ENCODE results near the gene IQCE. TPM values are rescaled to one million over a fixed set of nuclear protein-coding genes. Genes with fewer than 3 reads are reported as not detected.
"Not testable (repeated sequence)": the region's sequence is repeated elsewhere in the genome, so short reads cannot be mapped to it uniquely, and the experiment has no call there.

IQCE gene
- total RNA-seq, 2 experiments from 2014 or later, result 6.6 to 9.4 TPM

DNA sequence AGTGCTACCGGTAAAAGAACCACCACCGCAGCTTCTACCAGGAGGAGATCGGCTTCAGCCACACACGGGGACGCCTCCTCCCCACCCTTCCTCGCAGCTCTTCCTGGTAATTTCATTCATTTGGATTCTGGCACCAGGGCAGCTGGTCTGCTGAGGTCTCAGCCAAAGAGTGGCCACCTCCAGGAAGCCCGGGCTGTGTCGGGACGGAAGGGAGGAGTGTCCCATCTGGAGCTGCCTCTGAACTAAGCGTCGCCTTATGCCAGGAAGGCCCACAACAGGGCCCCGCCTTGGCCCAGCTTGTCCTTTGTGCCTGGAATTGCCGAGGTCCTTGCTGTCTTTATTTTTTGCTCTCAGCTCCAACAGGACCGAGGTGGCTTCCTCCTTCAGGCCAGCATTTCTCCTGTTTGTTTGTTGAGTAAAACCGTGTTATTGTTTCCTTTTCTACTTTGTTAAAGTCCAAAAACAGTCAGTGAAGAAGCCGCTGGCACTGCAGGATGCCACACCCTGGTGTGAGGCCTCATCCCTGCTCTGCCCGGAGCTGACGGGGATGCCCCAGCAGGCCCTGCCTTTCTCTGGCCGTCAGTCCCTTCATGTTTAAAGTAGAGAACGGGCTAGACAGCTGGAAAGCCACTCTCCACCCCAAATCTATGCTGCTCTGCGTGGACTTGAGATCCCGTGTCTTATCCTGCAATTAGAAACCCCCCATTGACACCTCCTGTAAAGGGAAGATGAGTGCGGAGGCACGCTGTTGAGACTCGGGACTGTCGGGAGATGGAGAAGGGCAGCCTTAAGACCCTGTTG is 48.5 kb downstream of the IQCE start:
- no peaks in the 10 kb centered on the region for H3K27me3 Mint-ChIP-seq (ENCODE audit: low read depth)
- H3K9me3 Mint-ChIP-seq, result no peaks in the 10 kb centered on the region
- DNase-seq, result no peak
- H3K36me3 Mint-ChIP-seq (ENCODE audit: low read depth), result no peaks in the 10 kb centered on the region
- H3K4me3 Mint-ChIP-seq, result no peak overlapping the region
- H3K27ac Mint-ChIP-seq, result no peak overlapping the region
- CTCF ChIA-PET, result no interaction called here
- intact Hi-C loops (cut with micrococcal nuclease), result loop anchor here (5.0 kb wide), 1 partner anchor 80 kb away; the partner anchor contains the start of gene AMZ1
- H3K4me1 Mint-ChIP-seq (ENCODE audit: low read depth), result peaks cover 7% of the 10 kb centered on the region

DNA sequence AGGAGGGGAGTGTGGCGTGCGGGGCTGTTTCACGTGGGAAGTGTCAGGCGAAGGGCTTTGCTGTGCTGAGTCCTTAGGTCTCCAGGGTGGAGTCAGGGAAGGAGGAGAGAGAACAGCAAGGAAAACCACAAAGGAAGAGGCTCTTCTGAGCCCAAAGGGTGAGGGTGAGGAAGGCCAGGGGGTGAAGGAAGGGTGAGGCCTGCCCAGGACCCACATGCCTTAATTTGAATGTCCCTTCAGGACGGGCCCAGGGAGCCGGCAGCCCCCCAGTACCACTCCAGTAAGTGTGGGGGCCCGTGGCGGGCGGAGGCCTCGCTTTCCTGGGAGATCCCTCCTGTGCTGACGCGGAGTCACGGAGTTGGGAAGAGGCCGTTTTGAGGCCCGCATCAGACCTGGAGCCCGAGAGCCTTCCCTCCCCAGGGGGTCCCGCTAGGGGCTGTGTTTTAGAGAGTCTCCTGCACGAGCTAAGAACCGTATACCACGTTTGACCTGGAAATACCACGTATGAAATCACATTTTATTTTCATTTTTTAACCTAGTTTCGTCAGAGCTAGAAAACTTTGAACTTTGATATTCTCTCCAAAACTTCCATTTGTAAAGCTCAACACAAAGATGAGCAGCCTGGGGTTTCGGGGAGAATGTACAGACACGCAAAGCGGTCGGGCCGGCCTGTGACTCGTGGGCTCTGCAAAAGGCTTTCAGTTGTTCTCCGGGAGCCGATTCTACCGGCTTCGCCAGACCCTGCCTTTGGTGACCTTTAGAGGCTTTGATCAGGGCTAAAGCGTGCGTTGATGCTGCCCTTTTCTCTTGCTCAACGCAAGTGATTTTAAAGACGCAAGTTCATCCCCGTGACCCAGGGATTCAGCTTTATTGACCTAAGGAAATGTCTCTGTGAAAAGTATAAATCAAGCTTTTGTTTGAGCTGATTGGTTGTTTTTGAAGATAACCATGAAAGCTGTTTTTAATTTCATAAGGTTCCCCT is 49.4 kb downstream of the IQCE start:
- CTCF ChIA-PET, result interaction anchor here (0.5 to 1.6 kb wide), 13 partner anchors 9 to 585 kb away, joined by 3 to 5 read pairs (median 3); no protein-coding TSS in a partner anchor
- Mint-ChIP-seq H3K27ac (no peak overlapping the region), H3K9me3 (no peaks in the 10 kb centered on the region), H3K4me3 (no peak overlapping the region), H3K27me3 (ENCODE audit: low read depth) (no peaks in the 10 kb centered on the region), H3K4me1 (ENCODE audit: low read depth) (peaks cover 7% of the 10 kb centered on the region), H3K36me3 (ENCODE audit: low read depth) (no peaks in the 10 kb centered on the region)
- DNase-seq, result no peak
- intact Hi-C loops (cut with micrococcal nuclease), result loop anchor here (5.0 kb wide), 1 partner anchor 79 kb away; the partner anchor contains the start of gene AMZ1

GRCh38 chr7:2608921-2609411 is 50.2 kb downstream of the IQCE start:
- intact Hi-C loops (cut with micrococcal nuclease), result loop anchor here (5.0 kb wide), 1 partner anchor 78 kb away; the partner anchor contains the start of gene AMZ1
- Mint-ChIP-seq H3K4me3 (no peak overlapping the region), H3K27ac (no peak overlapping the region), H3K9me3 (no peaks in the 10 kb centered on the region), H3K27me3 (ENCODE audit: low read depth) (no peaks in the 10 kb centered on the region), H3K36me3 (ENCODE audit: low read depth) (no peaks in the 10 kb centered on the region), H3K4me1 (ENCODE audit: low read depth) (peaks cover 7% of the 10 kb centered on the region)
- peak; percentile 54 for DNase-seq
- CTCF ChIA-PET, result interaction anchor here (0.5 to 1.6 kb wide), 16 partner anchors 8 to 1237 kb away, joined by 3 to 5 read pairs (median 4); no protein-coding TSS in a partner anchor

GRCh38 chr7:2609646-2610045 is 50.9 kb downstream of the IQCE start:
- H3K36me3 Mint-ChIP-seq (ENCODE audit: low read depth); H3K27ac Mint-ChIP-seq; H3K27me3 Mint-ChIP-seq (ENCODE audit: low read depth); DNase-seq; H3K4me1 Mint-ChIP-seq (ENCODE audit: low read depth); H3K9me3 Mint-ChIP-seq; H3K4me3 Mint-ChIP-seq: not testable (repeated sequence)
- intact Hi-C loops (cut with micrococcal nuclease), result loop anchor here (5.0 kb wide), 1 partner anchor 78 kb away; the partner anchor contains the start of gene AMZ1
- CTCF ChIA-PET, result interaction anchor here (0.6 kb wide), 3 partner anchors 10 to 1237 kb away, joined by 3 to 5 read pairs (median 4); no protein-coding TSS in a partner anchor

- H3K9me3 Mint-ChIP-seq, result no peaks in the 10 kb centered on the region
- intact Hi-C loops (cut with micrococcal nuclease), result no loop called here
- H3K4me1 Mint-ChIP-seq (ENCODE audit: low read depth), result peaks cover 7% of the 10 kb centered on the region
- H3K4me3 Mint-ChIP-seq, result no peak overlapping the region
- no peak overlapping the region for H3K27ac Mint-ChIP-seq
- no peaks in the 10 kb centered on the region for H3K36me3 Mint-ChIP-seq (ENCODE audit: low read depth)
- H3K27me3 Mint-ChIP-seq (ENCODE audit: low read depth), result no peaks in the 10 kb centered on the region
- CTCF ChIA-PET, result interaction anchor here (0.6 to 1.1 kb wide), 2 partner anchors 110 to 159 kb away, joined by 3 to 4 read pairs; no protein-coding TSS in a partner anchor
- DNase-seq, result no peak
These were observed 51.7 kb downstream of the IQCE start for GRCh38 chr7:2610466-2610865.

DNA sequence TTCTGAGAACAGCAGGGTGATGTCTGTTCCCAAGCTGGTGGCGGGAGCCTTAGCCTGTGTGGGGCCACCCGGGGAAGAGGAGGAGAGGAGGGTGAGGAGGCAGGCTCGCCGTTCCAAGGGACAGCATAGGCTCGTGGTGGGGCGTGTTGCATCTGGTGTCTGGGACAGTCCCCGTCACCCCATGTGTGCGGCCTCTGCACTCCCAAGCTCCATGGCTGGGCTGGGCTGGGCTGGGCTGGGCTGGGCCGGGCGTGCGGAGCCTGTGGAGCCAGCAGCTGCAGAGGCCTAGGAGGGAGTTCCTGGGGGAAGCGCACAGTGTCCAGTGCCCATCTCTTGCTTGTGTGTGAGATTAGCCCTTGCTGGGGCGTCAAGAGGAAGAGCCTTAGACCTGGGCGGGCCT is 52.1 kb downstream of the IQCE start:
- no peaks in the 10 kb centered on the region for H3K36me3 Mint-ChIP-seq (ENCODE audit: low read depth)
- H3K27me3 Mint-ChIP-seq (ENCODE audit: low read depth), result no peaks in the 10 kb centered on the region
- CTCF ChIA-PET, result interaction anchor here (0.6 to 1.1 kb wide), 3 partner anchors 110 to 159 kb away, joined by 3 to 4 read pairs (median 3); no protein-coding TSS in a partner anchor
- no peak overlapping the region for H3K27ac Mint-ChIP-seq
- H3K4me1 Mint-ChIP-seq (ENCODE audit: low read depth), result peaks cover 7% of the 10 kb centered on the region
- DNase-seq, result no peak
- intact Hi-C loops (cut with micrococcal nuclease), result no loop called here
- no peak overlapping the region for H3K4me3 Mint-ChIP-seq
- no peaks in the 10 kb centered on the region for H3K9me3 Mint-ChIP-seq

- Mint-ChIP-seq H3K4me3 (no peak overlapping the region), H3K4me1 (ENCODE audit: low read depth) (peaks cover 7% of the 10 kb centered on the region), H3K27ac (no peak overlapping the region), H3K27me3 (ENCODE audit: low read depth) (no peaks in the 10 kb centered on the region), H3K9me3 (no peaks in the 10 kb centered on the region), H3K36me3 (ENCODE audit: low read depth) (no peaks in the 10 kb centered on the region)
- CTCF ChIA-PET, result interaction anchor here (0.9 kb wide), 1 partner anchor 143 kb away, joined by 3 read pairs; no protein-coding TSS in a partner anchor
- intact Hi-C loops (cut with micrococcal nuclease), result no loop called here
- DNase-seq, result no peak
These were observed 52.6 kb downstream of the IQCE start for GRCh38 chr7:2611401-2611800.

DNA sequence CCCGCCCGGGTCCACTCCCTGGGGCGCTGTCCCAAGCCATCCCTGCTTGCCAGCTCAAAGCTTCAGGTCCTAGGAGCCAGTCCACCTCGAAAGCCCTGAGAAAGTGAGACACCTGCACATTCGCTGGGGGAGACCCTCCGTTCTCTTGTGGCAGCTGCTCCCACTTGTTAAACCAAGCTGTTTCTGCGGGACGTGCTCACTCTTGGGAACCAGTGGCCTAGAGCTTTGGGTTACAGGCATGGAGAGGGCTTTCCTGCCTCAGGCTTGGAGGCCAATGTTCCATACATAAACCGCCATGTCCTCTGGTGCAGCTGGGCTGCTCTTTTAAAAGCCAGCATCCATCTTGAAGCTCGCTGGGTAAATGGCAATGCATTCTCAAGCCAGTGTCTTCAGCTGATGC is 53.1 kb downstream of the IQCE start:
- H3K27me3 Mint-ChIP-seq (ENCODE audit: low read depth), result no peaks in the 10 kb centered on the region
- no peak overlapping the region for H3K4me3 Mint-ChIP-seq
- no peaks in the 10 kb centered on the region for H3K36me3 Mint-ChIP-seq (ENCODE audit: low read depth)
- CTCF ChIA-PET, result interaction anchor here (0.6 to 0.9 kb wide), 2 partner anchors 143 to 256 kb away, joined by 3 to 4 read pairs; no protein-coding TSS in a partner anchor
- intact Hi-C loops (cut with micrococcal nuclease), result no loop called here
- DNase-seq, result no peak
- H3K4me1 Mint-ChIP-seq (ENCODE audit: low read depth), result peaks cover 7% of the 10 kb centered on the region
- no peaks in the 10 kb centered on the region for H3K9me3 Mint-ChIP-seq
- H3K27ac Mint-ChIP-seq, result no peak overlapping the region

DNA sequence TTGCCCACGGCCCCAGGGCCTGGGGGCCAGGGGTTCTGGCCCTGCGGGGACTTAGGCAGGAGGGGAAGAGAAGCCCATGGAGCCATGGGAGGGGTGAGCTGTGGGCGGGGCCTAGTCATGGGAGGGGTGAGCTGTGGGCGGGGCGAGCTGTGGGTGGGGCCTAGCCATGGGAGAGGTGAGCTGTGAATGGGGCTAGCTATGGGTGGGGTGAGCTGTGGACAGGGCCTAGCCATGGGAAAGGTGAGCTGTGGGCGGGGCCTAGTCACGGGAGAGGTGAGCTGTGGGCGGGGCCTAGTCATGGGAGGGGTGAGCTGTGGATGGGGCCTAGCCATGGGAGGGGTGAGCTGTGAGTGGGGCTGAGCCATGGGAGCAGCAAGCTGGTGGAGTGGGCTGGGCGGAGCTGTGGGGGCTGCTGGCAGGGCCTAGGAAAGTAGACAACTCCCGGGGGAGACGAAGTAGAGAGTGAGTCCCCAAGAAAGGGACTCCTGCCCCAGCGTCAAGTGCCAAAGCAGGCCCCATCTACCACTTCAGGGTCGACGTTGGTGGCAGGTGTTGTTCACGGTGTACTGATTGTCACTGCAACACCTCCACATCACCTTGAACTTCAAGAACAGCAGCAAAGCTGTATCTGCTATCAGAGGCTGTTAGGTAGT is 53.8 kb downstream of the IQCE start:
- H3K9me3 Mint-ChIP-seq, result no peaks in the 10 kb centered on the region
- H3K36me3 Mint-ChIP-seq (ENCODE audit: low read depth), result no peaks in the 10 kb centered on the region
- intact Hi-C loops (cut with micrococcal nuclease), result no loop called here
- no peaks in the 10 kb centered on the region for H3K27me3 Mint-ChIP-seq (ENCODE audit: low read depth)
- CTCF ChIA-PET, result interaction anchor here (0.6 kb wide), 1 partner anchor 256 kb away, joined by 4 read pairs; no protein-coding TSS in a partner anchor
- no peak overlapping the region for H3K4me3 Mint-ChIP-seq
- no peak for DNase-seq
- no peak overlapping the region for H3K27ac Mint-ChIP-seq
- peaks cover 7% of the 10 kb centered on the region for H3K4me1 Mint-ChIP-seq (ENCODE audit: low read depth)

- Mint-ChIP-seq H3K36me3 (ENCODE audit: low read depth) (no peaks in the 10 kb centered on the region), H3K9me3 (no peaks in the 10 kb centered on the region), H3K27ac (no peak overlapping the region), H3K27me3 (ENCODE audit: low read depth) (no peaks in the 10 kb centered on the region), H3K4me3 (no peak overlapping the region), H3K4me1 (ENCODE audit: low read depth) (peaks cover 7% of the 10 kb centered on the region)
- CTCF ChIA-PET, result no interaction called here
- intact Hi-C loops (cut with micrococcal nuclease), result no loop called here
- DNase-seq, result no peak
These were observed 54.5 kb downstream of the IQCE start for GRCh38 chr7:2613098-2613930.

Measured in activated naive CD4-positive, alpha-beta T cell treated with anti-CD3 and anti-CD28 coated beads for 36 hours (primary cell).